ENCODE measurements around the gene IPPK.

DNA sequence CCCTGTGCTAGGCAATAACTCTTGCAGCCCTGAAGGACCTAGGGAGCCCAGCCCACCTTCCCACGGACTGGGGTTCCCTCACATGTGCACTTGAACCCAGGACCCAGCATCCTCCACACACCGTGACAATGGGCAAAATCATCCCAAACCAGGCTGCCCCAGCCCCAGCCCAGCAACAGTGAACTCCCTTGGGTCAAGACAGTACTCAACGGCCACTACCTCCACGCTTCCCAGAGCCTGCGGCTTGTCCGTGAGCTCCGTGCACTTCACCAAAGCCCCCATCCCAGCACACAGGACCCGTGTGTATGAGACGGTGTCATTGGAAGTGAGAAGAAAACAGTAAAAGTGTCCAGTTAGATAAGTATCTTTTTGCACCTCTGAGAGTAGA is 55.8 kb downstream of the IPPK start:
- TF ChIP-seq, protein P1, sequence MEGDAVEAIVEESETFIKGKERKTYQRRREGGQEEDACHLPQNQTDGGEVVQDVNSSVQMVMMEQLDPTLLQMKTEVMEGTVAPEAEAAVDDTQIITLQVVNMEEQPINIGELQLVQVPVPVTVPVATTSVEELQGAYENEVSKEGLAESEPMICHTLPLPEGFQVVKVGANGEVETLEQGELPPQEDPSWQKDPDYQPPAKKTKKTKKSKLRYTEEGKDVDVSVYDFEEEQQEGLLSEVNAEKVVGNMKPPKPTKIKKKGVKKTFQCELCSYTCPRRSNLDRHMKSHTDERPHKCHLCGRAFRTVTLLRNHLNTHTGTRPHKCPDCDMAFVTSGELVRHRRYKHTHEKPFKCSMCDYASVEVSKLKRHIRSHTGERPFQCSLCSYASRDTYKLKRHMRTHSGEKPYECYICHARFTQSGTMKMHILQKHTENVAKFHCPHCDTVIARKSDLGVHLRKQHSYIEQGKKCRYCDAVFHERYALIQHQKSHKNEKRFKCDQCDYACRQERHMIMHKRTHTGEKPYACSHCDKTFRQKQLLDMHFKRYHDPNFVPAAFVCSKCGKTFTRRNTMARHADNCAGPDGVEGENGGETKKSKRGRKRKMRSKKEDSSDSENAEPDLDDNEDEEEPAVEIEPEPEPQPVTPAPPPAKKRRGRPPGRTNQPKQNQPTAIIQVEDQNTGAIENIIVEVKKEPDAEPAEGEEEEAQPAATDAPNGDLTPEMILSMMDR (tag by site-specific recombination; IDR thresholded peaks at IDR 0.05), result no peak
- TF ChIP-seq, protein P2, sequence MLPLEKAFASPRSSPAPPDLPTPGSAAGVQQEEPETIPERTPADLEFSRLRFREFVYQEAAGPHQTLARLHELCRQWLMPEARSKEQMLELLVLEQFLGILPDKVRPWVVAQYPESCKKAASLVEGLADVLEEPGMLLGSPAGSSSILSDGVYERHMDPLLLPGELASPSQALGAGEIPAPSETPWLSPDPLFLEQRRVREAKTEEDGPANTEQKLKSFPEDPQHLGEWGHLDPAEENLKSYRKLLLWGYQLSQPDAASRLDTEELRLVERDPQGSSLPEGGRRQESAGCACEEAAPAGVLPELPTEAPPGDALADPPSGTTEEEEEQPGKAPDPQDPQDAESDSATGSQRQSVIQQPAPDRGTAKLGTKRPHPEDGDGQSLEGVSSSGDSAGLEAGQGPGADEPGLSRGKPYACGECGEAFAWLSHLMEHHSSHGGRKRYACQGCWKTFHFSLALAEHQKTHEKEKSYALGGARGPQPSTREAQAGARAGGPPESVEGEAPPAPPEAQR (tag by site-specific recombination; IDR thresholded peaks at IDR 0.05), result no peak

All from HEK293 (cell line).